ENCODE data around the gene LRP2. TPM values are rescaled to one million over a fixed set of nuclear protein-coding genes. Genes with fewer than 3 reads are reported as not detected.
"Not testable (repeated sequence)": the region's sequence is repeated elsewhere in the genome, so short reads cannot be mapped to it uniquely, and the experiment has no call there.

LRP2 gene
- total RNA-seq, 4 donors from 2014 or later, result under 0.01 to 0.35 (median 0.06) TPM; not detected in 1

GRCh38 chr2:169324581-169325260 lies 37.6 kb downstream of the LRP2 start:
- Histone ChIP-seq H3K36me3 (no peaks in the 10 kb centered on the region), H3K27ac (no peak overlapping the region), H3K4me3 (no peak overlapping the region), H3K9me3 (no peaks in the 10 kb centered on the region), H3K4me1 (no peaks in the 10 kb centered on the region), H3K27me3 (no peaks in the 10 kb centered on the region)
- no peak for DNase-seq
- intact Hi-C loops (cut with DNase I; ENCODE audit: low total_unique reads), result no loop called here
- TF ChIP-seq CTCF (IDR thresholded peaks at IDR 0.05) (no peak), POLR2A (IDR thresholded peaks at IDR 0.05) (no peak)

GRCh38 chr2:169323841-169324240 lies 38.5 kb downstream of the LRP2 start:
- H3K27me3 ChIP-seq, result no peaks in the 10 kb centered on the region
- H3K9me3 ChIP-seq, result no peaks in the 10 kb centered on the region
- H3K4me1 ChIP-seq, result no peaks in the 10 kb centered on the region
- no peak for DNase-seq
- no peaks in the 10 kb centered on the region for H3K36me3 ChIP-seq
- no peak overlapping the region for H3K27ac ChIP-seq
- intact Hi-C loops (cut with DNase I; ENCODE audit: low total_unique reads), result no loop called here
- TF ChIP-seq CTCF (IDR thresholded peaks at IDR 0.05), result no peak
- TF ChIP-seq POLR2A (IDR thresholded peaks at IDR 0.05), result no peak
- no peak overlapping the region for H3K4me3 ChIP-seq

GRCh38 chr2:169320561-169320960 lies 41.8 kb downstream of the LRP2 start:
- no peak overlapping the region for H3K27ac ChIP-seq
- intact Hi-C loops (cut with DNase I; ENCODE audit: low total_unique reads), result no loop called here
- no peak for DNase-seq
- no peaks in the 10 kb centered on the region for H3K9me3 ChIP-seq
- TF ChIP-seq CTCF (IDR thresholded peaks at IDR 0.05) (no peak), POLR2A (IDR thresholded peaks at IDR 0.05) (no peak)
- H3K4me3 ChIP-seq, result no peak overlapping the region
- H3K4me1 ChIP-seq, result no peaks in the 10 kb centered on the region
- H3K27me3 ChIP-seq, result no peaks in the 10 kb centered on the region
- no peaks in the 10 kb centered on the region for H3K36me3 ChIP-seq

GRCh38 chr2:169315357-169315756 lies 47.0 kb downstream of the LRP2 start:
- DNase-seq, result no peak
- Histone ChIP-seq H3K4me3 (no peak overlapping the region), H3K27ac (no peak overlapping the region), H3K4me1 (no peaks in the 10 kb centered on the region), H3K9me3 (no peaks in the 10 kb centered on the region), H3K27me3 (no peaks in the 10 kb centered on the region), H3K36me3 (no peaks in the 10 kb centered on the region)
- TF ChIP-seq POLR2A (IDR thresholded peaks at IDR 0.05) (no peak), CTCF (IDR thresholded peaks at IDR 0.05) (no peak)
- intact Hi-C loops (cut with DNase I; ENCODE audit: low total_unique reads), result no loop called here

- H3K4me1 ChIP-seq; H3K36me3 ChIP-seq; H3K4me3 ChIP-seq; H3K9me3 ChIP-seq; intact Hi-C loops (cut with DNase I; ENCODE audit: low total_unique reads); DNase-seq; H3K27me3 ChIP-seq; H3K27ac ChIP-seq: not testable (repeated sequence)
These were observed 54.0 kb downstream of the LRP2 start for GRCh38 chr2:169308349-169308748.

- DNase-seq; H3K36me3 ChIP-seq; intact Hi-C loops (cut with DNase I; ENCODE audit: low total_unique reads); H3K27me3 ChIP-seq; H3K27ac ChIP-seq; H3K4me1 ChIP-seq; H3K9me3 ChIP-seq; H3K4me3 ChIP-seq: not testable (repeated sequence)
These were observed 57.6 kb downstream of the LRP2 start for GRCh38 chr2:169304689-169305088.

All from uterus (tissue), 4 donors.